Activated B cell treated with CpG ODN at 0.5 μM for 24 hours (primary cell): Measurements from ENCODE around the gene OR1S1. TPM values are rescaled to one million over a fixed set of nuclear protein-coding genes. Genes with fewer than 3 reads are reported as not detected.
"Not testable (repeated sequence)": the region's sequence is repeated elsewhere in the genome, so short reads cannot be mapped to it uniquely, and the experiment has no call there.

Source experiments
- ATAC-seq: fragments of 200-7000 bp; cut with Tn5 transposase; one replicate; pipeline ENCODE4 v1.10.0; 2021; ENCODE audit warnings: low read depth, mild to moderate bottlenecking, moderate library complexity
- CTCF ChIA-PET: fragments of 350-600 bp; sonication (Branson Sonifier 250); formaldehyde crosslinking; loops from one replicate; lab custom pipeline; 2021; ENCODE audit warnings: antibody characterized with exemption; lab: Charles Lee
- POLR2A ChIA-PET: fragments of 350-600 bp; sonication (Branson Sonifier 250); formaldehyde crosslinking; loops from one replicate; lab custom pipeline; 2021; ENCODE audit warnings: antibody characterized with exemption; lab: Charles Lee
- DNase-seq: peaks from one replicate; pipeline ENCODE4 v3.0.0; 2022
- H3K27ac Mint-ChIP-seq: one replicate; pipeline ENCODE4 v1.8.0; 2020; ENCODE audit warnings: mixed read lengths
- H3K27me3 Mint-ChIP-seq: one replicate; pipeline ENCODE4 v1.8.0; 2021; ENCODE audit warnings: mixed read lengths
- H3K36me3 Mint-ChIP-seq: one replicate; pipeline ENCODE4 v1.8.0; 2021; ENCODE audit warnings: low read depth, mixed read lengths
- H3K4me1 Mint-ChIP-seq: one replicate; pipeline ENCODE4 v1.8.0; 2021; ENCODE audit warnings: mixed read lengths
- H3K4me3 Mint-ChIP-seq: one replicate; pipeline ENCODE4 v1.8.0; 2020; ENCODE audit warnings: mild to moderate bottlenecking, mixed read lengths
- H3K9me3 Mint-ChIP-seq: one replicate; pipeline ENCODE4 v1.8.0; 2020; ENCODE audit warnings: mixed read lengths
- intact Hi-C: fragments of 100-400 bp; cut with micrococcal nuclease; formaldehyde crosslinking; loops from one replicate; pipeline ENCODE4 v1.15.1; 2024
- total RNA-seq: library from RNA; stranded (reverse); gene quantifications from 2 replicates; pipeline ENCODE4 v1.2.3, GENCODE V29; 2022
- TF ChIP-seq, protein P1 (sequence below): fragments of 200-600 bp; IDR thresholded peaks from one replicate; pipeline ENCODE4 v1.8.0; 2022; ENCODE audit warnings: antibody characterized with exemption, mild to moderate bottlenecking

The OR1S1 gene
- not detected in 2 replicates for total RNA-seq

DNA sequence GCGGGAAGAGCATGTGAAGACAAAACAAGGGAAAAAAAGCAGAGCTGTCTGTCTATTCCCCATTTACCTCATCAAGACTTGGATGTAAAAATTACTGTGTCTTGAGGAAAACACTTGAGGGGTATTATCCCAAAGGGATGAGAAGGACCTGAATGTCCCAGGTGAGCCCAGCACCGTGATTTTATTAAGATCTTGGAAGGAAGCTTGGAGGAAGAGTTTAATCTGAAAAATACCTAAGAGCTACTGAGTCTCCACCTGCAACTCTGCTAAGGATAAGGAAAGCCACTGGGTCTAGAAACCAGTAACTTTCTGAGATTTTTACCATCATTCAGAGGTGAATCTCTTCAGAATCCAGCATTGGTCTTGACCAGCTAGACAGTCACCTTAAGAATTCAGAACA, at the start of gene OR1S1:
Gene OR1S1, plus strand, starts transcription at position 301 of the 400 bp plus-strand sequence.
- ATAC-seq, H3K4me3 Mint-ChIP-seq, H3K27me3 Mint-ChIP-seq, DNase-seq, POLR2A ChIA-PET, H3K27ac Mint-ChIP-seq, H3K9me3 Mint-ChIP-seq, CTCF ChIA-PET, H3K4me1 Mint-ChIP-seq, intact Hi-C loops, H3K36me3 Mint-ChIP-seq: not testable (repeated sequence)

DNA sequence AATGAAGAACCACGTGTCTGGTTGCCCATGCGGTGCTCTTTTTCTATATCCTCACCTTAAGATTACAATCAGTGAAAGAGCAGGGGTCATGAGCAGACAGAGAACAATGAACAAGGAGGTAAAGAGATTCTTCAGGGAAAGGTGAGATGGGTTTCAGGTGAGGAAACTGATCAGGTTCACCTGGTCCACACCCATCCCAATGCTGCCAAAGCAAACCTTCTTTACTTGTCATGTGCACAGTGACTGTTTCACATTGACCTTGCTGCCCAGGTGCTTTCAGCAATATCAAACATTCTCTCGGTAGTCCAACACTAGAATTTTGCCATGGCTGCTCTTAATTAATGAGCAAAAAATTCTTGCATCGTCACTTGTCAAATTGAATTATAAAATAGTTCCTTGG, 48.1 kb upstream of the OR1S1 start:
- DNase-seq = no peak
- Mint-ChIP-seq H3K27me3 (peaks cover 2% of the 10 kb centered on the region), H3K36me3 (no peaks in the 10 kb centered on the region), H3K9me3 (peaks cover 7% of the 10 kb centered on the region), H3K4me3 (no peak overlapping the region), H3K4me1 (no peaks in the 10 kb centered on the region), H3K27ac (no peak overlapping the region)
- TF ChIP-seq, protein P1, sequence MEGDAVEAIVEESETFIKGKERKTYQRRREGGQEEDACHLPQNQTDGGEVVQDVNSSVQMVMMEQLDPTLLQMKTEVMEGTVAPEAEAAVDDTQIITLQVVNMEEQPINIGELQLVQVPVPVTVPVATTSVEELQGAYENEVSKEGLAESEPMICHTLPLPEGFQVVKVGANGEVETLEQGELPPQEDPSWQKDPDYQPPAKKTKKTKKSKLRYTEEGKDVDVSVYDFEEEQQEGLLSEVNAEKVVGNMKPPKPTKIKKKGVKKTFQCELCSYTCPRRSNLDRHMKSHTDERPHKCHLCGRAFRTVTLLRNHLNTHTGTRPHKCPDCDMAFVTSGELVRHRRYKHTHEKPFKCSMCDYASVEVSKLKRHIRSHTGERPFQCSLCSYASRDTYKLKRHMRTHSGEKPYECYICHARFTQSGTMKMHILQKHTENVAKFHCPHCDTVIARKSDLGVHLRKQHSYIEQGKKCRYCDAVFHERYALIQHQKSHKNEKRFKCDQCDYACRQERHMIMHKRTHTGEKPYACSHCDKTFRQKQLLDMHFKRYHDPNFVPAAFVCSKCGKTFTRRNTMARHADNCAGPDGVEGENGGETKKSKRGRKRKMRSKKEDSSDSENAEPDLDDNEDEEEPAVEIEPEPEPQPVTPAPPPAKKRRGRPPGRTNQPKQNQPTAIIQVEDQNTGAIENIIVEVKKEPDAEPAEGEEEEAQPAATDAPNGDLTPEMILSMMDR = no peak
- CTCF ChIA-PET = no interaction called here
- POLR2A ChIA-PET = no interaction called here
- no peak for ATAC-seq
- intact Hi-C loops = no loop called here

DNA sequence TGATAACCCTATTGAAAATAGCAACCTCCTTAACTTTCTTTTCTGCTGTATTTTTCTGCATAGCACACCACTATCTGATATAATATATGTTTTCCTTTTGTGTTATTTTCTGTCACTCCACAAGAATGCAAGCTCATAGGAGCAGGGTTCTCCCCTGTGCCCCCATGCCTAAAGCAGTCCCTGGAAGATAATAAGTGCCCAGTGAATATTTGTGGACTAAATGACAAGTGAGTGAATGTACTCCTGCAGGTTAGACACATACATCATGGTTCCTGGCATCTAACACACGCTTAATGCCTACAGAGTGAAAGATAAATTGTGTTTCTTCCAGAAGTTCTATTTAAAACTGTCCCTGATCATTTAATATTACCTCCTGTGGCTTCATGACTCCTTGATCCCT, 47.5 kb upstream of the OR1S1 start:
- Mint-ChIP-seq H3K4me3 (no peak overlapping the region), H3K4me1 (no peaks in the 10 kb centered on the region), H3K27ac (no peak overlapping the region), H3K27me3 (peaks cover 2% of the 10 kb centered on the region), H3K9me3 (peaks cover 4% of the 10 kb centered on the region), H3K36me3 (no peaks in the 10 kb centered on the region)
- CTCF ChIA-PET = no interaction called here
- POLR2A ChIA-PET = no interaction called here
- no peak for ATAC-seq
- TF ChIP-seq, protein P1 = no peak
- intact Hi-C loops = no loop called here
- DNase-seq = no peak

DNA sequence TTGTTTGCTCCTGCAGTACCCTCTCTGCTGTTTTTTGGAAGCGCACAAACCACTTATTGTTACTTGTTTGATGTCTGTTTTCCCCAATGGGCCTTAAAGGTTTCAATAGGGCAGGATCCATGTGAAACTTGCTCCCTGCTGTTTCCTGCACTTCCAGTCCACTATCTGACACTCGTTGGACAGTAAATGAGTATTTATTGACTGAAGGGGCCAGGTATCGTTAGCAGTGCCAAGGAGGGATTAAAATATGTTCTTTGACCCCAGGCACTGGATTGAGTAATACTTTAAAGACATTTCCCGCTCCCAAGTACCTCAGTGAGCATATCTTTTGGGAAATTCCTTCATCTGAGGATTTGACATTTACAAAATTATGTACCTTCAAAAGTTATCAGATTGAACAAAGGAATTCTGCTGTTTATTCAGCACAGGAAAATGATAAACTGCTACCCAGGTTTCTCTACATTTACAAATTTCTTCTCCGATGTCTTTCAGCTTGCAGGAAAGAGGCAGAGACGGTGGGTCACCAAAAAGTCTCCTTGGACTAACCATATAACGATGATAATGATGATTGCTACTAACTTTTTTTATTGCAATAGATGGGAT, 46.9 kb upstream of the OR1S1 start:
- TF ChIP-seq, protein P1 = no peak
- DNase-seq = no peak
- CTCF ChIA-PET = no interaction called here
- intact Hi-C loops = no loop called here
- Mint-ChIP-seq H3K36me3 (no peaks in the 10 kb centered on the region), H3K27me3 (peaks cover 2% of the 10 kb centered on the region), H3K4me3 (no peak overlapping the region), H3K27ac (no peak overlapping the region), H3K4me1 (no peaks in the 10 kb centered on the region), H3K9me3 (no peaks in the 10 kb centered on the region)
- ATAC-seq = no peak
- POLR2A ChIA-PET = no interaction called here

DNA sequence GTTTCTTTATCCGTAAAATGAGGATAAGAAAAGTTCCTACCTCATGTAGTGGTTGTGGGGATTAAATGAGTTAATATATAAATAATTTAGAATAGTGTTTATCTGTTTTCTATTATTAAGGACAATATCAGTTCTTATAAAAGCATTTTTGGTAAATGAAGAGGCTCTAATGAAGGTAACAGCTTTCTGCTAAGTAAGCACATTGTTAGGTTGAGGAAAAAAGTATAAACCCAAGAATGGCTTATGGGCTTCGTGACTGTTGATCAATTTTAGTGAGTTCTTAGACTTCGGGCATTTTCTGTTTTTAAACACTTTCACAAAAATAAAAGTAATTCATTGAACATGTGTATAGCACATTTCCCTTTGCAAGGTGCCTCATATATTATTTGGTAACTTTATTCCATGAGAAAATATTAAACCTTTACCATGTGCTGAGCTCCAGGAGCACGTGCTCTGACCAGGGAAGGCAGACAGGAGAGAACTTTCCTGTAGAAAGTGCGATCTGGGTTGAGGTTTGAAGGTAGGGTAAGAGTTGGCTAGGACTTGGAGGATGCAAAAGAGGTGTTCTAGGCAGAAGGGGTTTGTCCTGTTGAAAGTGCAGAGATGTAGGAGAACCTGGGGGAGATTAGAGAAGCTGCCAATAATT, 35.0 kb upstream of the OR1S1 start:
- TF ChIP-seq, protein P1 = no peak
- H3K4me1 Mint-ChIP-seq = no peaks in the 10 kb centered on the region
- H3K27ac Mint-ChIP-seq = no peak overlapping the region
- no peak overlapping the region for H3K4me3 Mint-ChIP-seq
- intact Hi-C loops = no loop called here
- no peaks in the 10 kb centered on the region for H3K36me3 Mint-ChIP-seq
- peaks cover 17% of the 10 kb centered on the region for H3K27me3 Mint-ChIP-seq
- H3K9me3 Mint-ChIP-seq = no peaks in the 10 kb centered on the region
- DNase-seq = no peak
- ATAC-seq = no peak
- POLR2A ChIA-PET = no interaction called here
- CTCF ChIA-PET = no interaction called here
